ENCODE results near the gene F5. TPM values are rescaled to one million over a fixed set of nuclear protein-coding genes. Genes with fewer than 3 reads are reported as not detected.

F5 gene
- total and polyA plus RNA-seq, 9 of the 15 experiments (the other 6 are each of a cell fraction or from before 2014, with no cell fraction given) = 0.03 to 0.13 TPM; not detected in 7

- H3K9ac ChIP-seq (ENCODE audit: insufficient read depth in 1 of 2, low read depth in 2 of 2, low read length in 2 of 2) = no peak overlapping the region
- no peaks in the 10 kb centered on the region for H3K79me2 ChIP-seq (ENCODE audit: control insufficient read depth, insufficient read depth, low read length)
- FAIRE-seq (no peak), DNase-seq (ENCODE audit: extremely low read depth in 1 of 4, low spot score in 3 of 4) (no peak), ATAC-seq (no peak)
- no peaks in the 10 kb centered on the region for H3K36me3 ChIP-seq (ENCODE audit: control insufficient read depth, insufficient read depth, low read length)
- WGBS (ENCODE audit: insufficient coverage, low coverage, missing lambda C conversion rate) = 38% methylated on average over 1 of the region's 1 CpG
- no TSS peak for BruUV-seq (replicated peaks)
- no peaks in the 10 kb centered on the region for H3K9me1 ChIP-seq (ENCODE audit: control insufficient read depth, insufficient read depth, low read length)
- H2AFZ ChIP-seq (ENCODE audit: low read depth, low read length) = no peak overlapping the region
- no peaks in the 10 kb centered on the region; a peak in 1 of 5 replicates for H3K27me3 ChIP-seq (ENCODE audit: control insufficient read depth in 2 of 2, insufficient read depth in 2 of 2, low read length in 2 of 2)
- H3K27ac ChIP-seq (ENCODE audit: extremely low read depth, low read depth, low read length) = no peak overlapping the region
- CTCF ChIA-PET (ENCODE audit: low intra/inter-chr PET ratio) = no interaction called here
- no peaks in the 10 kb centered on the region for H4K20me1 ChIP-seq (replicated peaks; ENCODE audit: control insufficient read depth, insufficient read depth, low read length)
- intact Hi-C loops (cut with micrococcal nuclease) (no loop called here), in situ Hi-C loops (cut with MboI) (no loop called here)
- no peak overlapping the region for H3K4me3 ChIP-seq
- no peak overlapping the region for H3K4me2 ChIP-seq (ENCODE audit: insufficient read depth, low read length)
- no peaks in the 10 kb centered on the region for H3K9me3 ChIP-seq (replicated peaks; ENCODE audit: control insufficient read depth, insufficient read depth, low read depth, low read length)
- POLR2A ChIA-PET = no interaction called here
- H3K4me1 ChIP-seq (replicated peaks in 1 of 2; ENCODE audit: control insufficient read depth in 2 of 2, insufficient read depth in 2 of 2, low read length in 2 of 2) = peaks cover 0 to 19% of the 10 kb centered on the region in 2 experiments; a peak in 3 of 5 replicates
- TF ChIP-seq RBBP5 (IDR thresholded peaks at IDR 0.05; ENCODE audit: borderline replicate concordance, insufficient read depth, low read length, poor library complexity, severe bottlenecking) (no peak), FIP1L1 (IDR thresholded peaks at IDR 0.05; ENCODE audit: low read depth, low read length, poor library complexity, severe bottlenecking) (no peak), NR2C2 (CRISPR knock-in tag; IDR thresholded peaks at IDR 0.05) (no peak), NR2C2 (tag; IDR thresholded peaks at IDR 0.05) (no peak), ZBED1 (IDR thresholded peaks at IDR 0.05) (no peak), FOXM1 (IDR thresholded peaks at IDR 0.05; ENCODE audit: low read depth) (no peak), FOXM1 (CRISPR knock-in tag; IDR thresholded peaks at IDR 0.05; ENCODE audit: low read depth) (no peak), KDM5B (IDR thresholded peaks at IDR 0.05; ENCODE audit: insufficient replicate concordance, low read depth, low read length) (no peak), PPARD (CRISPR knock-in tag; IDR thresholded peaks at IDR 0.05) (no peak), GTF3C2 (IDR thresholded peaks at IDR 0.05; ENCODE audit: borderline replicate concordance, extremely low read depth, insufficient read length) (no peak), HNRNPK (IDR thresholded peaks at IDR 0.05; ENCODE audit: low read depth, low read length, poor library complexity, severe bottlenecking) (no peak), TFAM (CRISPR knock-in tag; conservative IDR thresholded peaks at IDR 0.05) (no peak)
- TF ChIP-seq, protein P1, sequence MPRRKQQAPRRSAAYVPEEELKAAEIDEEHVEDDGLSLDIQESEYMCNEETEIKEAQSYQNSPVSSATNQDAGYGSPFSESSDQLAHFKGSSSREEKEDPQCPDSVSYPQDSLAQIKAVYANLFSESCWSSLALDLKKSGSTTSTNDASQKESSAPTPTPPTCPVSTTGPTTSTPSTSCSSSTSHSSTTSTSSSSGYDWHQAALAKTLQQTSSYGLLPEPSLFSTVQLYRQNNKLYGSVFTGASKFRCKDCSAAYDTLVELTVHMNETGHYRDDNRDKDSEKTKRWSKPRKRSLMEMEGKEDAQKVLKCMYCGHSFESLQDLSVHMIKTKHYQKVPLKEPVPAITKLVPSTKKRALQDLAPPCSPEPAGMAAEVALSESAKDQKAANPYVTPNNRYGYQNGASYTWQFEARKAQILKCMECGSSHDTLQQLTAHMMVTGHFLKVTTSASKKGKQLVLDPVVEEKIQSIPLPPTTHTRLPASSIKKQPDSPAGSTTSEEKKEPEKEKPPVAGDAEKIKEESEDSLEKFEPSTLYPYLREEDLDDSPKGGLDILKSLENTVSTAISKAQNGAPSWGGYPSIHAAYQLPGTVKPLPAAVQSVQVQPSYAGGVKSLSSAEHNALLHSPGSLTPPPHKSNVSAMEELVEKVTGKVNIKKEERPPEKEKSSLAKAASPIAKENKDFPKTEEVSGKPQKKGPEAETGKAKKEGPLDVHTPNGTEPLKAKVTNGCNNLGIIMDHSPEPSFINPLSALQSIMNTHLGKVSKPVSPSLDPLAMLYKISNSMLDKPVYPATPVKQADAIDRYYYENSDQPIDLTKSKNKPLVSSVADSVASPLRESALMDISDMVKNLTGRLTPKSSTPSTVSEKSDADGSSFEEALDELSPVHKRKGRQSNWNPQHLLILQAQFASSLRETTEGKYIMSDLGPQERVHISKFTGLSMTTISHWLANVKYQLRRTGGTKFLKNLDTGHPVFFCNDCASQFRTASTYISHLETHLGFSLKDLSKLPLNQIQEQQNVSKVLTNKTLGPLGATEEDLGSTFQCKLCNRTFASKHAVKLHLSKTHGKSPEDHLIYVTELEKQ (CRISPR knock-in tag; IDR thresholded peaks at IDR 0.05) = no peak
- TF ChIP-seq, protein P2, sequence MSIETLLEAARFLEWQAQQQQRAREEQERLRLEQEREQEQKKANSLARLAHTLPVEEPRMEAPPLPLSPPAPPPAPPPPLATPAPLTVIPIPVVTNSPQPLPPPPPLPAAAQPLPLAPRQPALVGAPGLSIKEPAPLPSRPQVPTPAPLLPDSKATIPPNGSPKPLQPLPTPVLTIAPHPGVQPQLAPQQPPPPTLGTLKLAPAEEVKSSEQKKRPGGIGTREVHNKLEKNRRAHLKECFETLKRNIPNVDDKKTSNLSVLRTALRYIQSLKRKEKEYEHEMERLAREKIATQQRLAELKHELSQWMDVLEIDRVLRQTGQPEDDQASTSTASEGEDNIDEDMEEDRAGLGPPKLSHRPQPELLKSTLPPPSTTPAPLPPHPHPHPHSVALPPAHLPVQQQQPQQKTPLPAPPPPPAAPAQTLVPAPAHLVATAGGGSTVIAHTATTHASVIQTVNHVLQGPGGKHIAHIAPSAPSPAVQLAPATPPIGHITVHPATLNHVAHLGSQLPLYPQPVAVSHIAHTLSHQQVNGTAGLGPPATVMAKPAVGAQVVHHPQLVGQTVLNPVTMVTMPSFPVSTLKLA (conservative IDR thresholded peaks at IDR 0.05) = no peak
These were observed 60.9 kb downstream of the F5 start for GRCh38 chr1:169525391-169525790.
